Measurements from ENCODE around the gene PRSS2. TPM values are rescaled to one million over a fixed set of nuclear protein-coding genes. Genes with fewer than 3 reads are reported as not detected.

PRSS2 gene
- not detected for polyA plus RNA-seq (2012; ENCODE audit: insufficient read length, low read depth)

- TF ChIP-seq TAF1 (IDR thresholded peaks at IDR 0.05; ENCODE audit: borderline replicate concordance, insufficient read depth, low read length) = no peak
- TF ChIP-seq SIN3A (IDR thresholded peaks at IDR 0.05; ENCODE audit: borderline replicate concordance, insufficient read depth, low read length) = no peak
- TF ChIP-seq POLR2AphosphoS5 (IDR thresholded peaks at IDR 0.05; ENCODE audit: low read depth, low read length) = no peak
- TF ChIP-seq, protein P1, sequence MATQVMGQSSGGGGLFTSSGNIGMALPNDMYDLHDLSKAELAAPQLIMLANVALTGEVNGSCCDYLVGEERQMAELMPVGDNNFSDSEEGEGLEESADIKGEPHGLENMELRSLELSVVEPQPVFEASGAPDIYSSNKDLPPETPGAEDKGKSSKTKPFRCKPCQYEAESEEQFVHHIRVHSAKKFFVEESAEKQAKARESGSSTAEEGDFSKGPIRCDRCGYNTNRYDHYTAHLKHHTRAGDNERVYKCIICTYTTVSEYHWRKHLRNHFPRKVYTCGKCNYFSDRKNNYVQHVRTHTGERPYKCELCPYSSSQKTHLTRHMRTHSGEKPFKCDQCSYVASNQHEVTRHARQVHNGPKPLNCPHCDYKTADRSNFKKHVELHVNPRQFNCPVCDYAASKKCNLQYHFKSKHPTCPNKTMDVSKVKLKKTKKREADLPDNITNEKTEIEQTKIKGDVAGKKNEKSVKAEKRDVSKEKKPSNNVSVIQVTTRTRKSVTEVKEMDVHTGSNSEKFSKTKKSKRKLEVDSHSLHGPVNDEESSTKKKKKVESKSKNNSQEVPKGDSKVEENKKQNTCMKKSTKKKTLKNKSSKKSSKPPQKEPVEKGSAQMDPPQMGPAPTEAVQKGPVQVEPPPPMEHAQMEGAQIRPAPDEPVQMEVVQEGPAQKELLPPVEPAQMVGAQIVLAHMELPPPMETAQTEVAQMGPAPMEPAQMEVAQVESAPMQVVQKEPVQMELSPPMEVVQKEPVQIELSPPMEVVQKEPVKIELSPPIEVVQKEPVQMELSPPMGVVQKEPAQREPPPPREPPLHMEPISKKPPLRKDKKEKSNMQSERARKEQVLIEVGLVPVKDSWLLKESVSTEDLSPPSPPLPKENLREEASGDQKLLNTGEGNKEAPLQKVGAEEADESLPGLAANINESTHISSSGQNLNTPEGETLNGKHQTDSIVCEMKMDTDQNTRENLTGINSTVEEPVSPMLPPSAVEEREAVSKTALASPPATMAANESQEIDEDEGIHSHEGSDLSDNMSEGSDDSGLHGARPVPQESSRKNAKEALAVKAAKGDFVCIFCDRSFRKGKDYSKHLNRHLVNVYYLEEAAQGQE (IDR thresholded peaks at IDR 0.05; ENCODE audit: insufficient read depth in 1 of 2, low read depth in 2 of 2, low read length in 2 of 2) = no peak
- TF ChIP-seq FOXP2 (optimal IDR thresholded peaks at IDR 0.05; ENCODE audit: borderline replicate concordance, extremely low read depth, extremely low read length, insufficient read depth) = no peak
Observed at GRCh38 chr7:142770661-142771352, at the start of gene PRSS2. TSS of gene PRSS2 (plus strand) at chr7:142770970. CDS start at chr7:142770983, 13 bp downstream.

GRCh38 chr7:142720986-142721385, 49.8 kb upstream of the PRSS2 start:
- TF ChIP-seq TAF1 (IDR thresholded peaks at IDR 0.05; ENCODE audit: borderline replicate concordance, insufficient read depth, low read length) = no peak
- TF ChIP-seq, protein P1 (IDR thresholded peaks at IDR 0.05; ENCODE audit: insufficient read depth in 1 of 2, low read depth in 2 of 2, low read length in 2 of 2) = no peak
- TF ChIP-seq SIN3A (IDR thresholded peaks at IDR 0.05; ENCODE audit: borderline replicate concordance, insufficient read depth, low read length) = no peak
- no peak for TF ChIP-seq POLR2AphosphoS5 (IDR thresholded peaks at IDR 0.05; ENCODE audit: low read depth, low read length)
- no peak for TF ChIP-seq FOXP2 (optimal IDR thresholded peaks at IDR 0.05; ENCODE audit: borderline replicate concordance, extremely low read depth, extremely low read length, insufficient read depth)

DNA sequence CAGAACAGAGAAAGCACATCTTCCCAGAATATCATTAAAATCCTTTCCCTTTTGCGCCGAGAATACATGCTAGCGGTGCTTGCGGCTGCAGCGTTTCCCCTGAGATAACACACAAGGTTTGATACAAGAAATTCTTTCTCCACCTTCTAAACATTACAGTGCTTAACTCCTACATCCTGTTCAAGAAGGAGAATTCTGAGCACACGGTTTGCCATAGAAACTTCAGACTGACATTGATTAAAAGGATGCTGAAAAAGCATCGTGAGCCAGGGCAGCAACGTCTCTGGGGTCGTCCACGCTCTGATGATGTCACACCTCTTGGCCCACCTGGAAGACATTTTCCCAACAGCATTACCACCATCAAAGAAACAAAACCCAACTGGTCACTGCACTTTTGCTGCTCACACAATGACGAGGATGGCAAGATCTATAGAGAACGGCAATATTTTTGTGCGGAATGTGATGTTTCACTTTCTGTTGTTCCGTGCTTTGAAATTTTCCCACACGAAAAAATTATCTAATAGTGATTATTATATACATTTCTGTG, 48.4 kb upstream of the PRSS2 start:
- no peak for TF ChIP-seq TAF1 (IDR thresholded peaks at IDR 0.05; ENCODE audit: borderline replicate concordance, insufficient read depth, low read length)
- no peak for TF ChIP-seq SIN3A (IDR thresholded peaks at IDR 0.05; ENCODE audit: borderline replicate concordance, insufficient read depth, low read length)
- TF ChIP-seq, protein P1 (IDR thresholded peaks at IDR 0.05; ENCODE audit: insufficient read depth in 1 of 2, low read depth in 2 of 2, low read length in 2 of 2) = no peak
- TF ChIP-seq POLR2AphosphoS5 (IDR thresholded peaks at IDR 0.05; ENCODE audit: low read depth, low read length) = no peak
- TF ChIP-seq FOXP2 (optimal IDR thresholded peaks at IDR 0.05; ENCODE audit: borderline replicate concordance, extremely low read depth, extremely low read length, insufficient read depth) = no peak

DNA sequence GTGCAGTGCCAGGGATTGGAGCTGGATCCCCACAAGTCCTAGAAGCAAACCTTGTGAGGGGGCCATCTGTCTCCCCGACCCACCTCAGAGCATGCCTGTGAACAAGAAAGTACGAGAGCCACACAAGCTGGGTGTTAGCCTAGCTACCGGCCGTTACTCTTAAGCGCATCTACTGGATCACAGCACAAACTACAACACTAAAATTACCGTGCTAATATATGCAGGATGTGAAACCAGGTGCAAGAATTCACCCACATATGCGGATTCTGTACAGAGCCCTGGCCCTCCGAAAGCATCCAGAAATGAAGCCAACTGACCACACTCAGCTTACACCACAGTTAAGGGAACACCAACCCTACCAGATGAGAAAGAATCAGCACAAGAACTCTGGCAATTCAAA, 37.5 kb upstream of the PRSS2 start:
- TF ChIP-seq FOXP2 (optimal IDR thresholded peaks at IDR 0.05; ENCODE audit: borderline replicate concordance, extremely low read depth, extremely low read length, insufficient read depth) (no peak), SIN3A (IDR thresholded peaks at IDR 0.05; ENCODE audit: borderline replicate concordance, insufficient read depth, low read length) (no peak), POLR2AphosphoS5 (IDR thresholded peaks at IDR 0.05; ENCODE audit: low read depth, low read length) (no peak), TAF1 (IDR thresholded peaks at IDR 0.05; ENCODE audit: borderline replicate concordance, insufficient read depth, low read length) (no peak)
- TF ChIP-seq, protein P1 (IDR thresholded peaks at IDR 0.05; ENCODE audit: insufficient read depth in 1 of 2, low read depth in 2 of 2, low read length in 2 of 2) = no peak
